Gastroesophageal sphincter (tissue), 4 donors: ENCODE data around the gene KCNA10. TPM values are rescaled to one million over a fixed set of nuclear protein-coding genes. Genes with fewer than 3 reads are reported as not detected.

ENCODE experiments used
- ATAC-seq: fragments of 150-250 bp; one replicate; pipeline ENCODE4 v1.9.1; 2016; ENCODE audit warnings: mild to moderate bottlenecking, moderate library complexity
- H3K27ac ChIP-seq, 4 donors: fragments of 200-600 bp; sonication (generic) in 3 of 4; 1 replicate in 3 of 4; 2 replicates in 1 of 4; pipeline ENCODE4 v1.5.1; 2016 to 2019
- H3K27me3 ChIP-seq: fragments of 200-600 bp; sonication (generic); one replicate; pipeline ENCODE4 v1.5.1; 2019
- H3K36me3 ChIP-seq, 2 donors: fragments of 200-600 bp; sonication (generic); one replicate each; pipeline ENCODE4 v1.5.1; 2019; ENCODE audit warnings: control low read depth in 1 of 2
- H3K4me1 ChIP-seq, 3 donors: fragments of 200-600 bp; sonication (generic); 1 replicate in 2 of 3; 2 replicates in 1 of 3; pipeline ENCODE4 v1.5.1; 2016 to 2019; ENCODE audit warnings: control low read depth in 2 of 3
- H3K4me3 ChIP-seq, 2 donors: fragments of 200-600 bp; sonication (generic); one replicate each; pipeline ENCODE4 v1.5.1; 2019; ENCODE audit warnings: mild to moderate bottlenecking in 1 of 2, moderate library complexity in 1 of 2
- H3K9me3 ChIP-seq, 3 donors: fragments of 200-600 bp; sonication (generic); one replicate each; pipeline ENCODE4 v1.5.1; 2017 to 2019; ENCODE audit warnings: control low read depth in 2 of 3
- EP300 ChIP-seq: sonication (generic); formaldehyde crosslinking; IDR thresholded peaks from one replicate; pipeline ENCODE4 v1.6.1; 2017; ENCODE audit warnings: antibody characterized with exemption, mild to moderate bottlenecking
- POLR2A ChIP-seq, 2 donors: fragments of 450-650 bp; IDR thresholded peaks; one replicate each; pipeline ENCODE4 v1.6.1; 2017; ENCODE audit warnings: antibody characterized with exemption in 2 of 2, mild to moderate bottlenecking in 2 of 2, moderate library complexity in 1 of 2
- POLR2AphosphoS5 ChIP-seq: sonication (generic); formaldehyde crosslinking; IDR thresholded peaks from one replicate; pipeline ENCODE4 v1.6.1; 2017; ENCODE audit warnings: antibody characterized with exemption
- WGBS, 2 donors: methylation state at CpG; one replicate each; pipeline ENCODE4 v1.1.5; 2018; ENCODE audit warnings: low coverage in 1 of 2; 5-methylcytosine and 5-hydroxymethylcytosine counted together
- total RNA-seq, 4 donors: library from RNA; depleted of rRNA; stranded (reverse); fragments of >200 nt; gene quantifications; one replicate each; pipeline ENCODE4 v1.1.0, GENCODE V29; 2016
- TF ChIP-seq, protein P1 (sequence below), 4 experiments: fragments of 200-600 bp in 2 of 4; fragments of 450-650 bp in 2 of 4; sonication (generic) in 1 of 4; IDR thresholded peaks; one replicate each; pipeline ENCODE4 v1.5.1; 2017 to 2019; ENCODE audit warnings: antibody characterized with exemption in 4 of 4, mild to moderate bottlenecking in 2 of 4, moderate library complexity in 2 of 4

Gene KCNA10
- total RNA-seq, 4 donors from 2014 or later = not detected

- ATAC-seq = no peak
- Histone ChIP-seq H3K4me1 (no peaks in the 10 kb centered on the region), H3K36me3 (no peaks in the 10 kb centered on the region), H3K27me3 (peaks cover 8% of the 10 kb centered on the region), H3K9me3 (no peaks in the 10 kb centered on the region), H3K4me3 (no peak overlapping the region), H3K27ac (no peak overlapping the region)
- WGBS, 2 donors = 66 to 85% methylated on average over 4 to 6 of the region's 6 CpGs
- TF ChIP-seq POLR2A (IDR thresholded peaks at IDR 0.05) = no peak
- no peak for TF ChIP-seq POLR2AphosphoS5
- TF ChIP-seq EP300 = no peak
- TF ChIP-seq, protein P1, sequence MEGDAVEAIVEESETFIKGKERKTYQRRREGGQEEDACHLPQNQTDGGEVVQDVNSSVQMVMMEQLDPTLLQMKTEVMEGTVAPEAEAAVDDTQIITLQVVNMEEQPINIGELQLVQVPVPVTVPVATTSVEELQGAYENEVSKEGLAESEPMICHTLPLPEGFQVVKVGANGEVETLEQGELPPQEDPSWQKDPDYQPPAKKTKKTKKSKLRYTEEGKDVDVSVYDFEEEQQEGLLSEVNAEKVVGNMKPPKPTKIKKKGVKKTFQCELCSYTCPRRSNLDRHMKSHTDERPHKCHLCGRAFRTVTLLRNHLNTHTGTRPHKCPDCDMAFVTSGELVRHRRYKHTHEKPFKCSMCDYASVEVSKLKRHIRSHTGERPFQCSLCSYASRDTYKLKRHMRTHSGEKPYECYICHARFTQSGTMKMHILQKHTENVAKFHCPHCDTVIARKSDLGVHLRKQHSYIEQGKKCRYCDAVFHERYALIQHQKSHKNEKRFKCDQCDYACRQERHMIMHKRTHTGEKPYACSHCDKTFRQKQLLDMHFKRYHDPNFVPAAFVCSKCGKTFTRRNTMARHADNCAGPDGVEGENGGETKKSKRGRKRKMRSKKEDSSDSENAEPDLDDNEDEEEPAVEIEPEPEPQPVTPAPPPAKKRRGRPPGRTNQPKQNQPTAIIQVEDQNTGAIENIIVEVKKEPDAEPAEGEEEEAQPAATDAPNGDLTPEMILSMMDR (IDR thresholded peaks at IDR 0.05) = no peak
Measured at GRCh38 chr1:110501488-110502132, 17.4 kb downstream of the KCNA10 start.

DNA sequence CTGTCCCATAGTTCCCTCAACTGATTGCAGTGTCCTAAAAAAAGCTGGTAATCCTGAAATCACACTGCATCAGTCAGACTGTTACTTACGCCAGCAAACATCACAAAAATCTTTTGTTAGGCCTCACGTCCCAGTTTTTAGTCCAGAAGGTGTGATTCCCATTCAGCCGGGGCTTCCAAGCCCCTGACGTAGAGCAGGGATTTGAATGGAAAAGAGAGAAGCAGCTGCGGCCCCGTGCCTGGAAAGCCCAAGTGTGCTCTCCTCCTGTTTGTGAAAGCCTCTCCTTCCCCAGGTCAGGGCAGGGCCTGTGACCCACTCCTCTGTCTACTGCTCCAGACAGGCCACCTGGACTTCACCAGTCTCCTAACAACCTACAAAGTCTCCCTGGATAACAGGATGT, 20.7 kb downstream of the KCNA10 start:
- no peaks in the 10 kb centered on the region for H3K27me3 ChIP-seq
- peaks cover 0 to 29% (median 0%) of the 10 kb centered on the region in 3 donors for H3K4me1 ChIP-seq
- WGBS, 2 donors = 55 to 60% methylated on average over 3 to 5 of the region's 6 CpGs
- no peak overlapping the region for H3K27ac ChIP-seq
- H3K36me3 ChIP-seq = no peaks in the 10 kb centered on the region
- H3K4me3 ChIP-seq = no peak overlapping the region
- TF ChIP-seq POLR2AphosphoS5 (no peak), EP300 (no peak), POLR2A (IDR thresholded peaks at IDR 0.05) (no peak)
- TF ChIP-seq, protein P1 (IDR thresholded peaks at IDR 0.05) = no peak
- ATAC-seq = no peak
- no peaks in the 10 kb centered on the region for H3K9me3 ChIP-seq

DNA sequence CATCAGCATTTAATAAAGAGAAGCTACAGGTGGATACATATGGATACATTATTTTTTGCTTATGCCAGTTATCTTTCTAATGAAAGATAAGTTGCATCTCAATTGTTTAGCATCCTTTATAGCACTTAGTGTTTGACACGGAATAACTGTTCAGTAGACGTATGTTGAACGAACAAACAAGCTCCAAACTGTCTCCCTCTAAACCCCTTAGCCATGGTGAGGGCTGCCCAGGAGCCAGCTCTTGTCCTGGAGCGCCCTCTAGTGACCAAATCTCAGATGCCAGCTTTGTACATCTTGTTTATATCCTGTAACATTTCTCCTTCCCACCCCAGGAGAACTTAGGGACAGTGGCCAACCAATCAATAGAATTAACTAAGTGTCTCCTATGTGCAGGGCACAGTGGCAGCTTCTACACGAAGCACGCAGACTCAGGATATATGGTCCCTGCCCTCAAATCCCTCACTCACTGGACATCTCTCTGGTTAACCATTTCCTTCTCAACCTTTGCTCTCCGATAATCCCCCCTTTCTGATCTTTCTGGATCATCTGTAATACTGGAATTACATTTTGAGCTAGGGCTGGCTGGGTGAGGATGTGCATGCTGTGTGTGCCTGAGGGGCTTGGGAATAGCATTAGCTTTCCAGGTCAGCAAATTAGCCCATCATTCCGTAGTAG, 22.9 kb downstream of the KCNA10 start:
- no peaks in the 10 kb centered on the region for H3K9me3 ChIP-seq
- H3K4me1 ChIP-seq = peaks cover 0 to 37% (median 0%) of the 10 kb centered on the region in 3 donors
- TF ChIP-seq, protein P1 (IDR thresholded peaks at IDR 0.05) = peak in 3 of 4 experiments; percentile 83 to 93 (median 91)
- TF ChIP-seq POLR2AphosphoS5 (peak; percentile 43), POLR2A (IDR thresholded peaks at IDR 0.05) (no peak), EP300 (no peak)
- H3K27me3 ChIP-seq = no peaks in the 10 kb centered on the region
- peak; percentile 78 for ATAC-seq
- H3K4me3 ChIP-seq = no peak overlapping the region
- WGBS, 2 donors = 13 to 22% methylated on average over 7 to 8 of the region's 8 CpGs
- H3K36me3 ChIP-seq = no peaks in the 10 kb centered on the region
- no peak overlapping the region for H3K27ac ChIP-seq

DNA sequence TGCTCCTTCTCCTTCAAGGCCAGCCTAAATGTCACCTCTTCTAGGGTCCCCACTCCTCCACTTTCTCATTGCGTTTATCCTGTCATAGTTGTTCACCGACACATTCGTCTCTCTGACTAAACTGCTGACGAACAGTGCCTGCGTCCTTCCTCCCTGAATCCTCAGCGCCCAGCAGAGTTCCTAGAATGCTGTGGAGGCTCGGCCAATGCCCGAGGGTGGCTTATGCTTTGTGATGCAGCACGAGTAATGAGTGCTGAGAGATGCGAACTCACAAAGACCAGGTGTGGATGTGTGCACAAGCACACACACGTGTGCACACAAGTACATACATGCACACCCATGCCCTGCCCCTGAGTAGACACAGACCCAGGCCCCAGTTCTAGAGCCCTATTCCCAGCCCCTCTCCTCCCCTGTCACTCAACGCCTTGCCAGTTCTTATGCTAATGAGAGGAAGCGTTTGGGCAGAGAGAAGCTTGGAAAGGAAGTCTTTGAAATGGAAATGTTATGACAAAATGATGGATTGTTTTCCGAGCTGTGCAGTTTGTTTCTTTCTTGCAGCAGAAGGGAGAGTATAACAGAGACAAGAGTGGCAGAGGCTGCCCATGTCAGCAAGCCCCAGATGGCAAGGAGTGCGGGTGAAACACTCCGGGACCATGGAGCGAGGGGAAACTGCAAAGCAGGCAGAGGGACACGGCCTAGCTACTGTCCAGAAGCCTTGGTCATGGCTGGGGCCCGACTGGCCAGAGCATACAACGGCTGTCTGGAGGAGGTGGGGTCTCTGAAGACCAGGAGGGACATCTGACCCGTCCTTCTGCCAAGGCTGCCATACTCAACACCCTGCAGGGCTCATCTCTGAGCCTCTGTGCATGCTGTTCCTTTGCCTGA, 24.2 kb downstream of the KCNA10 start:
- 20 to 54% methylated on average over 3 to 13 of the region's 21 CpGs for WGBS, 2 donors
- no peak overlapping the region for H3K4me3 ChIP-seq
- H3K4me1 ChIP-seq = peaks cover 0 to 37% (median 0%) of the 10 kb centered on the region in 3 donors
- H3K27me3 ChIP-seq = no peaks in the 10 kb centered on the region
- no peak for ATAC-seq
- no peaks in the 10 kb centered on the region for H3K9me3 ChIP-seq
- no peaks in the 10 kb centered on the region for H3K36me3 ChIP-seq
- peak overlapping the region in 1 of 4 donors; percentile 54 for H3K27ac ChIP-seq
- no peak for TF ChIP-seq EP300
- no peak for TF ChIP-seq POLR2AphosphoS5
- TF ChIP-seq, protein P1 (IDR thresholded peaks at IDR 0.05) = no peak
- TF ChIP-seq POLR2A (IDR thresholded peaks at IDR 0.05) = no peak
